ENCODE measurements around the gene SCN1B. TPM values are rescaled to one million over a fixed set of nuclear protein-coding genes. Genes with fewer than 3 reads are reported as not detected.
A peak's percentile ranks its signal among the peaks of the same experiment; 100 is the strongest.

Gene SCN1B
- total and polyA plus RNA-seq, 10 of the 15 experiments (the other 5 are each of a cell fraction or from before 2014, with no cell fraction given), result 0.04 to 0.54 (median 0.11) TPM; not detected in 3

DNA sequence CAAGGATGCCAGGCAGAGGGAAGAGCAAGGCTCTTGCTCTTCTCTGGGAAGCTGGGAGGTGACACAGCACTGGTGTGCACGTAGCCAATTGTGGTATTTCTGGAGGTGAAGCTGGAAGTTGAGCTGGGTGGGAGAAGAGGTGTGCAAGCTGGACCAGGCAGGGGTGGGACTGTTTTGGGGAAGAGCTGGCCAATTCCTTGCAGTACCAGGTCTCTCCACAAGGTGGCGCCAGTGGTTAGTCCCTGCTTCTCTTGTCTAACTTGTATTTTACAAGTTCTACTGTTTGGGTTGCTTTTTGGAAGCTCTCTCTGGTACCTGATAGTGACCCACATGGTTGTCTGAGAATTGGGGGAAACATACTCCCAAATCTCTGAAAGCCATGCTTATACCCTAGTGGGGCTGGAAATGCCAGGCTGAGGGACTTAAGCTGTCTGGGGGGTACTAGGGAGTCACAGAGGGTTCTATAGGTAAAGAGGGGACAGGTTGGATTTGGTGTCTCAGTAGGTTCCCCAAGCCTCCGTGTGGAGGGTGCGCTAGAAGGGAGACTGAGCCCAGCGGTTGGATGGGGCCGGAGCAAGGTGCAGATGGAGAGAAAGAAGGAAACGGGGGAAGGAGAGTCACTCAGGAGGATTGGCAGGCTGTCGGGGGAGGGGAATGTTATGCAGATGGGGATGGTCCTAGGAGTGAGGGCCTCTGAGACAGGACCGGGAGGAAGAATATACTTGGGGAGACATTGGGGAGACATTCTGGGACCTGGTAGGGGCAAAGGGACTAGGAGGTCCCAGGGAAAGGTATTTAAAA is 14.2 kb downstream of the SCN1B start:
- Histone ChIP-seq H3K79me2 (ENCODE audit: control insufficient read depth, insufficient read depth, low read length) (no peaks in the 10 kb centered on the region), H3K27ac (ENCODE audit: control insufficient read depth, insufficient read depth) (no peak overlapping the region), H2AFZ (ENCODE audit: control insufficient read depth, low read depth, low read length) (no peak overlapping the region), H3K4me3 (no peak overlapping the region), H4K20me1 (ENCODE audit: control insufficient read depth, insufficient read depth) (no peaks in the 10 kb centered on the region), H3K4me1 (ENCODE audit: control insufficient read depth, insufficient read depth, low read length) (peaks cover 4% of the 10 kb centered on the region; the same call in 1 of the 2 replicates), H3K4me2 (ENCODE audit: control insufficient read depth, insufficient read depth) (no peak overlapping the region), H3K27me3 (replicated peaks in 1 of 2; ENCODE audit: control insufficient read depth in 2 of 2, insufficient read depth in 2 of 2, low read length in 1 of 2) (peaks cover 0 to 2% of the 10 kb centered on the region in 2 experiments; a peak in 3 of 4 replicates), H3K9ac (ENCODE audit: control insufficient read depth, insufficient read depth, low read length) (no peak overlapping the region), H3K36me3 (ENCODE audit: control insufficient read depth in 2 of 2, insufficient read depth in 2 of 2, low read length in 1 of 2) (no peaks in the 10 kb centered on the region), H3K9me3 (replicated peaks; ENCODE audit: control insufficient read depth, insufficient read depth, low read length) (no peaks in the 10 kb centered on the region)
- TF ChIP-seq WRNIP1 (IDR thresholded peaks at IDR 0.05; ENCODE audit: borderline replicate concordance, low read depth, low read length) (no peak), PML (IDR thresholded peaks at IDR 0.05; ENCODE audit: low read length) (no peak), SMC3 (IDR thresholded peaks at IDR 0.05; ENCODE audit: borderline replicate concordance, low read length) (peak; percentile 50; the same call in 1 of the 2 replicates), SP1 (IDR thresholded peaks at IDR 0.05; ENCODE audit: low read depth, low read length) (no peak), HDAC2 (IDR thresholded peaks at IDR 0.05) (no peak), IKZF1 (conservative IDR thresholded peaks at IDR 0.05) (peak; percentile 35; the same call in 1 of the 2 replicates), RAD21 (IDR thresholded peaks at IDR 0.05; ENCODE audit: insufficient read depth, low read depth, low read length) (peak; percentile 54), SPI1 (IDR thresholded peaks at IDR 0.05; ENCODE audit: borderline replicate concordance, insufficient read depth, low read depth, low read length) (peak; percentile 16; the same call in 1 of the 2 replicates)
- TF ChIP-seq, protein P1, sequence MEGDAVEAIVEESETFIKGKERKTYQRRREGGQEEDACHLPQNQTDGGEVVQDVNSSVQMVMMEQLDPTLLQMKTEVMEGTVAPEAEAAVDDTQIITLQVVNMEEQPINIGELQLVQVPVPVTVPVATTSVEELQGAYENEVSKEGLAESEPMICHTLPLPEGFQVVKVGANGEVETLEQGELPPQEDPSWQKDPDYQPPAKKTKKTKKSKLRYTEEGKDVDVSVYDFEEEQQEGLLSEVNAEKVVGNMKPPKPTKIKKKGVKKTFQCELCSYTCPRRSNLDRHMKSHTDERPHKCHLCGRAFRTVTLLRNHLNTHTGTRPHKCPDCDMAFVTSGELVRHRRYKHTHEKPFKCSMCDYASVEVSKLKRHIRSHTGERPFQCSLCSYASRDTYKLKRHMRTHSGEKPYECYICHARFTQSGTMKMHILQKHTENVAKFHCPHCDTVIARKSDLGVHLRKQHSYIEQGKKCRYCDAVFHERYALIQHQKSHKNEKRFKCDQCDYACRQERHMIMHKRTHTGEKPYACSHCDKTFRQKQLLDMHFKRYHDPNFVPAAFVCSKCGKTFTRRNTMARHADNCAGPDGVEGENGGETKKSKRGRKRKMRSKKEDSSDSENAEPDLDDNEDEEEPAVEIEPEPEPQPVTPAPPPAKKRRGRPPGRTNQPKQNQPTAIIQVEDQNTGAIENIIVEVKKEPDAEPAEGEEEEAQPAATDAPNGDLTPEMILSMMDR (IDR thresholded peaks at IDR 0.05 in 2 of 3, conservative IDR thresholded peaks at IDR 0.05 in 1 of 3; ENCODE audit: control insufficient read depth in 2 of 3, extremely low read depth in 1 of 3, insufficient read depth in 1 of 3, low read depth in 3 of 3, low read length in 3 of 3), result peak; percentile 80 to 93 (median 90)
- TF ChIP-seq, protein P2, sequence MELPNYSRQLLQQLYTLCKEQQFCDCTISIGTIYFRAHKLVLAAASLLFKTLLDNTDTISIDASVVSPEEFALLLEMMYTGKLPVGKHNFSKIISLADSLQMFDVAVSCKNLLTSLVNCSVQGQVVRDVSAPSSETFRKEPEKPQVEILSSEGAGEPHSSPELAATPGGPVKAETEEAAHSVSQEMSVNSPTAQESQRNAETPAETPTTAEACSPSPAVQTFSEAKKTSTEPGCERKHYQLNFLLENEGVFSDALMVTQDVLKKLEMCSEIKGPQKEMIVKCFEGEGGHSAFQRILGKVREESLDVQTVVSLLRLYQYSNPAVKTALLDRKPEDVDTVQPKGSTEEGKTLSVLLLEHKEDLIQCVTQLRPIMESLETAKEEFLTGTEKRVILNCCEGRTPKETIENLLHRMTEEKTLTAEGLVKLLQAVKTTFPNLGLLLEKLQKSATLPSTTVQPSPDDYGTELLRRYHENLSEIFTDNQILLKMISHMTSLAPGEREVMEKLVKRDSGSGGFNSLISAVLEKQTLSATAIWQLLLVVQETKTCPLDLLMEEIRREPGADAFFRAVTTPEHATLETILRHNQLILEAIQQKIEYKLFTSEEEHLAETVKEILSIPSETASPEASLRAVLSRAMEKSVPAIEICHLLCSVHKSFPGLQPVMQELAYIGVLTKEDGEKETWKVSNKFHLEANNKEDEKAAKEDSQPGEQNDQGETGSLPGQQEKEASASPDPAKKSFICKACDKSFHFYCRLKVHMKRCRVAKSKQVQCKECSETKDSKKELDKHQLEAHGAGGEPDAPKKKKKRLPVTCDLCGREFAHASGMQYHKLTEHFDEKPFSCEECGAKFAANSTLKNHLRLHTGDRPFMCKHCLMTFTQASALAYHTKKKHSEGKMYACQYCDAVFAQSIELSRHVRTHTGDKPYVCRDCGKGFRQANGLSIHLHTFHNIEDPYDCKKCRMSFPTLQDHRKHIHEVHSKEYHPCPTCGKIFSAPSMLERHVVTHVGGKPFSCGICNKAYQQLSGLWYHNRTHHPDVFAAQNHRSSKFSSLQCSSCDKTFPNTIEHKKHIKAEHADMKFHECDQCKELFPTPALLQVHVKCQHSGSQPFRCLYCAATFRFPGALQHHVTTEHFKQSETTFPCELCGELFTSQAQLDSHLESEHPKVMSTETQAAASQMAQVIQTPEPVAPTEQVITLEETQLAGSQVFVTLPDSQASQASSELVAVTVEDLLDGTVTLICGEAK (IDR thresholded peaks at IDR 0.05; ENCODE audit: borderline replicate concordance), result no peak
- TF ChIP-seq, protein P3, sequence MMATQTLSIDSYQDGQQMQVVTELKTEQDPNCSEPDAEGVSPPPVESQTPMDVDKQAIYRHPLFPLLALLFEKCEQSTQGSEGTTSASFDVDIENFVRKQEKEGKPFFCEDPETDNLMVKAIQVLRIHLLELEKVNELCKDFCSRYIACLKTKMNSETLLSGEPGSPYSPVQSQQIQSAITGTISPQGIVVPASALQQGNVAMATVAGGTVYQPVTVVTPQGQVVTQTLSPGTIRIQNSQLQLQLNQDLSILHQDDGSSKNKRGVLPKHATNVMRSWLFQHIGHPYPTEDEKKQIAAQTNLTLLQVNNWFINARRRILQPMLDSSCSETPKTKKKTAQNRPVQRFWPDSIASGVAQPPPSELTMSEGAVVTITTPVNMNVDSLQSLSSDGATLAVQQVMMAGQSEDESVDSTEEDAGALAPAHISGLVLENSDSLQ (IDR thresholded peaks at IDR 0.05), result no peak
- RAD21 ChIA-PET (ENCODE audit: unreplicated experiment), result interaction anchor here (1.1 to 1.3 kb wide), 4 partner anchors 42 to 97 kb away, joined by 3 to 7 read pairs (median 4); no protein-coding TSS in a partner anchor
- intact Hi-C loops (cut with micrococcal nuclease; ENCODE audit: unreplicated experiment), result no loop called here
- no peak for FAIRE-seq
- no peak for DNase-seq (ENCODE audit: low read depth, low spot score)
- BruUV-seq (replicated peaks), result no TSS peak
- in situ Hi-C loops (cut with MboI), result no loop called here
- CTCF ChIA-PET, result interaction anchor here (0.6 to 5.4 kb wide), 30 partner anchors 11 to 307 kb away, joined by 3 to 56 read pairs (median 4); partner anchors contain the start of gene FXYD5
- WGBS (ENCODE audit: insufficient coverage, insufficient replicate concordance, low lambda C conversion rate, missing lambda C conversion rate), result 44% methylated on average over 9 of the region's 9 CpGs
- POLR2A ChIA-PET, result interaction anchor here (1.0 kb wide), 1 partner anchor 97 kb away, joined by 3 read pairs; no protein-coding TSS in a partner anchor
- ATAC-seq, result peak; percentile 31; the same call in 1 of the 3 replicates
- SMC1A ChIA-PET (ENCODE audit: uncharacterized antibody, unreplicated experiment), result interaction anchor here (0.9 to 2.3 kb wide), 7 partner anchors 9 to 197 kb away, joined by 3 to 9 read pairs (median 3); no protein-coding TSS in a partner anchor
